SK-N-SH (cell line): ENCODE results near the gene TES. TPM values are rescaled to one million over a fixed set of nuclear protein-coding genes. Genes with fewer than 3 reads are reported as not detected.
A peak's percentile ranks its signal among the peaks of the same experiment; 100 is the strongest.

Experiments used
- CTCF ChIA-PET: fragments of 300-600, 350-600 bp; formaldehyde crosslinking; extraction: SDS; loops from one replicate; lab custom pipeline; 2021; lab: Yijun Ruan, JAX
- POLR2A ChIA-PET: fragments of 350-600 bp; sonication (Branson Sonifier 250); formaldehyde crosslinking; extraction: SDS; loops from one replicate; lab custom pipeline; 2020; ENCODE audit warnings: antibody characterized with exemption, inconsistent platforms; lab: Yijun Ruan, JAX
- DNase-seq: peaks from one replicate; pipeline ENCODE4 v3.0.0; 2012
- H2AFZ ChIP-seq: fragments of 200-600 bp; sonication (generic); 2 replicates; pipeline ENCODE4 v1.8.1; 2016; ENCODE audit warnings: antibody characterized with exemption, mild to moderate bottlenecking, low read depth
- H3F3A ChIP-seq: fragments of 200-600 bp; sonication (generic); replicated peaks from 2 replicates; pipeline ENCODE3; 2016; ENCODE audit warnings: antibody characterized with exemption, mild to moderate bottlenecking; ENCODE audit not compliant: insufficient read depth
- H3K27ac ChIP-seq, 2 experiments: fragments of 200-500 bp in 1 of 2; fragments of 200-600 bp in 1 of 2; sonication (Bioruptor generic) in 1 of 2; sonication (generic), shearing (Covaris generic) in 1 of 2; 2 replicates each; pipeline versions ENCODE4 v1.5.1 to v1.6.1; 2014 to 2016; ENCODE audit warnings: low read depth in 2 of 2, inconsistent platforms in 1 of 2, low read length in 1 of 2, mild to moderate bottlenecking in 1 of 2, mixed read lengths in 1 of 2
- H3K27me3 ChIP-seq: fragments of 200-600 bp; sonication (generic), shearing (Covaris generic); 2 replicates; pipeline ENCODE4 v1.6.1; 2016; ENCODE audit warnings: mixed run types; ENCODE audit not compliant: insufficient read depth
- H3K36me3 ChIP-seq, 2 experiments: fragments of 200-500 bp in 1 of 2; fragments of 200-600 bp in 1 of 2; sonication (Bioruptor generic) in 1 of 2; sonication (generic) in 1 of 2; replicated peaks in 1 of 2; 2 replicates each; pipeline versions ENCODE3 to v1.5.1; 2014 to 2016; ENCODE audit warnings: low read length in 1 of 2, mild to moderate bottlenecking in 1 of 2; ENCODE audit not compliant: insufficient read depth in 2 of 2, control insufficient read depth in 1 of 2
- H3K4me1 ChIP-seq, 2 experiments: fragments of 200-500 bp in 1 of 2; fragments of 200-600 bp in 1 of 2; sonication (Bioruptor generic) in 1 of 2; sonication (generic), shearing (Covaris generic) in 1 of 2; 2 replicates each; pipeline versions ENCODE4 v1.5.1 to v1.6.1; 2014 to 2016; ENCODE audit warnings: low read depth in 1 of 2, low read length in 1 of 2, mixed run types in 1 of 2; ENCODE audit not compliant: insufficient read depth in 2 of 2, control insufficient read depth in 1 of 2
- H3K4me2 ChIP-seq: fragments of 200-600 bp; sonication (generic), shearing (Covaris generic); 2 replicates; pipeline ENCODE4 v1.6.1; 2017; ENCODE audit warnings: mixed run types
- H3K4me3 ChIP-seq, 2 experiments: fragments of 200-500 bp in 1 of 2; fragments of 200-600 bp in 1 of 2; sonication (Bioruptor generic) in 1 of 2; sonication (generic), shearing (Covaris generic) in 1 of 2; 2 replicates each; pipeline versions ENCODE4 v1.5.1 to v1.8.1; 2014 to 2016; ENCODE audit warnings: low read depth in 2 of 2, inconsistent platforms in 1 of 2, low read length in 1 of 2, mild to moderate bottlenecking in 1 of 2, mixed read lengths in 1 of 2, moderate library complexity in 1 of 2
- H3K79me2 ChIP-seq: fragments of 200-600 bp; sonication (generic); 2 replicates; pipeline ENCODE4 v1.8.1; 2017; ENCODE audit warnings: mild to moderate bottlenecking; ENCODE audit not compliant: insufficient read depth
- H3K9ac ChIP-seq: fragments of 200-600 bp; sonication (generic); 2 replicates; pipeline ENCODE4 v1.6.1; 2017; ENCODE audit warnings: mixed run types
- H3K9me2 ChIP-seq: fragments of 200-600 bp; sonication (generic); 2 replicates; pipeline ENCODE4 v1.6.1; 2017; ENCODE audit warnings: mixed run types
- H3K9me3 ChIP-seq: fragments of 200-600 bp; sonication (generic); 2 replicates; pipeline ENCODE4 v1.6.1; 2017; ENCODE audit warnings: mixed run types, mild to moderate bottlenecking, moderate library complexity
- H4K20me1 ChIP-seq: fragments of 200-600 bp; sonication (generic); 2 replicates; pipeline ENCODE4 v1.6.1; 2017; ENCODE audit warnings: mild to moderate bottlenecking, mixed run types; ENCODE audit not compliant: insufficient read depth
- CHD2 ChIP-seq: fragments of 150-350 bp; IDR thresholded peaks from 2 replicates; pipeline ENCODE4 v1.6.1; 2018; ENCODE audit warnings: low read length; ENCODE audit not compliant: partially characterized antibody
- ELF1 ChIP-seq: IDR thresholded peaks from 2 replicates; pipeline ENCODE4 v1.4.0; 2012
- EP300 ChIP-seq, 2 experiments: IDR thresholded peaks; 2 replicates each; pipeline versions ENCODE4 v1.4.0 to v1.6.1; 2012; ENCODE audit warnings: borderline replicate concordance in 1 of 2, low read depth in 1 of 2, low read length in 1 of 2
- FOSL2 ChIP-seq: IDR thresholded peaks from 2 replicates; pipeline ENCODE4 v1.4.0; 2012; ENCODE audit warnings: low read depth, mild to moderate bottlenecking, moderate library complexity, borderline replicate concordance
- FOXM1 ChIP-seq: IDR thresholded peaks from 2 replicates; pipeline ENCODE4 v1.4.0; 2012; ENCODE audit warnings: low read depth, mild to moderate bottlenecking
- GATA2 ChIP-seq: sonication (generic); formaldehyde crosslinking; IDR thresholded peaks from 2 replicates; pipeline ENCODE4 v1.5.0; 2020; ENCODE audit warnings: mild to moderate bottlenecking, missing genetic modification reagents
- MEF2A ChIP-seq: IDR thresholded peaks from 2 replicates; pipeline ENCODE4 v1.4.0; 2012; ENCODE audit warnings: low read depth, borderline replicate concordance
- NFIC ChIP-seq: IDR thresholded peaks from 2 replicates; pipeline ENCODE4 v1.4.0; 2012; ENCODE audit warnings: borderline replicate concordance
- PBX3 ChIP-seq: IDR thresholded peaks from 2 replicates; pipeline ENCODE4; 2012
- RAD21 ChIP-seq: IDR thresholded peaks from 2 replicates; pipeline ENCODE4 v1.6.1; 2012; ENCODE audit warnings: mild to moderate bottlenecking, low read length
- RCOR1 ChIP-seq: fragments of 150-350 bp; IDR thresholded peaks from 2 replicates; pipeline ENCODE4 v1.6.1; 2017; ENCODE audit warnings: antibody characterized with exemption, low read length
- RXRA ChIP-seq: IDR thresholded peaks from 2 replicates; pipeline ENCODE4 v1.4.0; 2012; ENCODE audit warnings: low read depth, mild to moderate bottlenecking, borderline replicate concordance
- USF1 ChIP-seq: IDR thresholded peaks from 2 replicates; pipeline ENCODE4 v1.4.0; 2012; ENCODE audit warnings: low read depth, borderline replicate concordance
- USF2 ChIP-seq: fragments of 150-350 bp; IDR thresholded peaks from 2 replicates; pipeline ENCODE4 v1.6.1; 2017; ENCODE audit warnings: antibody characterized with exemption, low read length, low read depth, borderline replicate concordance
- YY1 ChIP-seq: IDR thresholded peaks from 2 replicates; pipeline ENCODE4 v1.4.0; 2012; ENCODE audit warnings: low read depth, mild to moderate bottlenecking
- ZBTB33 ChIP-seq: IDR thresholded peaks from 2 replicates; pipeline ENCODE4 v1.4.0; 2012; ENCODE audit warnings: low read depth, borderline replicate concordance
- WGBS: methylation state at CpG from one replicate; pipeline ENCODE4 v1.1.6; 2017; ENCODE audit warnings: low lambda C conversion rate; 5-methylcytosine and 5-hydroxymethylcytosine counted together
- polyA plus RNA-seq, 3 experiments: library from polyadenylated mRNA; depleted of rRNA; stranded (reverse); fragments of >200 nt; gene quantifications; 2 replicates each; pipeline ENCODE4 v1.2.3, GENCODE V29; 2012

Gene TES
- polyA plus RNA-seq, 1 of the 3 experiments (the other 2 are of a cell fraction): 9.5 TPM

- Histone ChIP-seq H3K36me3 (peaks cover 0 to under 1% of the 10 kb centered on the region in 2 experiments), H2AFZ (no peak overlapping the region), H3K9me2 (no peaks in the 10 kb centered on the region), H3K9me3 (no peaks in the 10 kb centered on the region)
- WGBS: 87% methylated on average over 4 of the region's 4 CpGs
- CTCF ChIA-PET: interaction anchor here (0.8 to 14.7 kb wide), 13 partner anchors 7 to 359 kb away, joined by 3 to 428 read pairs (median 4); partner anchors contain the start of gene TES
- TF ChIP-seq USF1 (no peak), GATA2 (CRISPR knock-in tag) (no peak), FOSL2 (no peak)
- TF ChIP-seq, all 33 proteins: peak for 0
- no peaks in the 10 kb centered on the region for H3K79me2 ChIP-seq
- no peaks in the 10 kb centered on the region for H4K20me1 ChIP-seq
- H3K4me3 ChIP-seq: no peak overlapping the region
- H3K27ac ChIP-seq: peak overlapping the region in 1 of 2 experiments; percentile 88; a peak in 2 of 4 replicates
- no peak overlapping the region for H3K9ac ChIP-seq
- H3K4me2 ChIP-seq: no peak overlapping the region
- DNase-seq: no peak
- H3F3A ChIP-seq: peaks cover 28% of the 10 kb centered on the region
- peaks cover 49 to 56% of the 10 kb centered on the region in 2 experiments; a peak in 3 of 4 replicates for H3K4me1 ChIP-seq
- no peaks in the 10 kb centered on the region; the same call in 1 of the 2 replicates for H3K27me3 ChIP-seq
- POLR2A ChIA-PET: no interaction called here
Measured at GRCh38 chr7:116230191-116231005, 20.1 kb downstream of the TES start.

- H3K4me3 ChIP-seq: no peak overlapping the region
- H3K4me2 ChIP-seq: no peak overlapping the region
- H3F3A ChIP-seq: peaks cover 28% of the 10 kb centered on the region
- no peak overlapping the region for H2AFZ ChIP-seq
- no peaks in the 10 kb centered on the region for H3K9me3 ChIP-seq
- no peaks in the 10 kb centered on the region; the same call in 1 of the 2 replicates for H3K27me3 ChIP-seq
- peaks cover 0 to 4% of the 10 kb centered on the region in 2 experiments for H3K36me3 ChIP-seq
- no peaks in the 10 kb centered on the region for H3K9me2 ChIP-seq
- CTCF ChIA-PET: interaction anchor here (0.8 to 14.7 kb wide), 14 partner anchors 9 to 357 kb away, joined by 3 to 428 read pairs (median 6); partner anchors contain the start of gene TES
- WGBS: 72% methylated on average over 2 of the region's 2 CpGs
- no peaks in the 10 kb centered on the region for H3K79me2 ChIP-seq
- POLR2A ChIA-PET: interaction anchor here (1.3 kb wide), 1 partner anchor 21 kb away, joined by 5 read pairs; the partner anchor contains the start of gene TES
- no peak overlapping the region for H3K9ac ChIP-seq
- H3K27ac ChIP-seq: peak overlapping the region; percentile 35 to 40; a peak in 3 of 4 replicates
- DNase-seq: no peak
- H3K4me1 ChIP-seq: peaks cover 43 to 52% of the 10 kb centered on the region in 2 experiments; a peak in 3 of 4 replicates
- H4K20me1 ChIP-seq: no peaks in the 10 kb centered on the region
- TF ChIP-seq YY1 (no peak), ELF1 (no peak), EP300 (IDR thresholded peaks at IDR 0.05; ENCODE audit: borderline replicate concordance in 1 of 2, low read depth in 1 of 2, low read length in 1 of 2) (no peak), USF2 (no peak), NFIC (no peak), MEF2A (no peak), FOXM1 (no peak), GATA2 (CRISPR knock-in tag) (no peak), CHD2 (no peak), RXRA (no peak), PBX3 (no peak), ZBTB33 (no peak), RAD21 (no peak), RCOR1 (no peak)
Measured at GRCh38 chr7:116231543-116231942, 21.2 kb downstream of the TES start.
